Small intestine (tissue), 7 donors: Measurements from ENCODE around the gene SPCS1. TPM values are rescaled to one million over a fixed set of nuclear protein-coding genes. Genes with fewer than 3 reads are reported as not detected.
A peak's percentile ranks its signal among the peaks of the same experiment; 100 is the strongest.
"Not testable (repeated sequence)": the region's sequence is repeated elsewhere in the genome, so short reads cannot be mapped to it uniquely, and the experiment has no call there.

ENCODE experiments used
- DNase-seq, 2 donors: peaks; one replicate each; pipeline versions ENCODE4 v3.0.0 to v3.0.0-alpha.2; 2013
- FAIRE-seq: peaks from 2 replicates; lab custom pipeline; 2012; peaks lifted over from hg19 to GRCh38; lab: Jason Lieb, UNC
- H3K27ac ChIP-seq, 3 donors: one replicate each; pipeline ENCODE4 v1.5.1; 2013; ENCODE audit warnings: low read length in 2 of 3, mild to moderate bottlenecking in 2 of 3, control low read depth in 1 of 3, inconsistent platforms in 1 of 3, low read depth in 1 of 3, moderate library complexity in 1 of 3
- H3K27me3 ChIP-seq, 3 donors: one replicate each; pipeline ENCODE4 v1.6.1; 2013; ENCODE audit warnings: low read length in 3 of 3, inconsistent platforms in 1 of 3; ENCODE audit not compliant: control insufficient read depth in 3 of 3, insufficient read depth in 3 of 3
- H3K36me3 ChIP-seq, 3 donors: one replicate each; pipeline ENCODE4 v1.6.1; 2013; ENCODE audit warnings: low read length in 3 of 3, inconsistent platforms in 1 of 3, low read depth in 1 of 3, mild to moderate bottlenecking in 1 of 3, moderate library complexity in 1 of 3; ENCODE audit not compliant: control insufficient read depth in 3 of 3, insufficient read depth in 2 of 3
- H3K4me1 ChIP-seq, 3 donors: one replicate each; pipeline ENCODE4 v1.6.1; 2013; ENCODE audit warnings: low read length in 2 of 3, inconsistent platforms in 1 of 3, low read depth in 1 of 3, mild to moderate bottlenecking in 1 of 3, moderate library complexity in 1 of 3; ENCODE audit not compliant: control insufficient read depth in 3 of 3, insufficient read depth in 2 of 3
- H3K4me3 ChIP-seq, 3 donors: one replicate each; pipeline ENCODE4 v1.5.1; 2013; ENCODE audit warnings: low read length in 3 of 3, control low read depth in 1 of 3, inconsistent platforms in 1 of 3, low read depth in 1 of 3, mild to moderate bottlenecking in 1 of 3, moderate library complexity in 1 of 3
- H3K9me3 ChIP-seq, 2 donors: one replicate each; pipeline ENCODE4 v1.6.1; 2013; ENCODE audit warnings: low read depth in 1 of 2, low read length in 1 of 2; ENCODE audit not compliant: control insufficient read depth in 2 of 2, insufficient read depth in 1 of 2
- WGBS, 3 donors: extraction: QIAGEN DNeasy Blood & Tissue Kit; methylation state at CpG; one replicate each; pipeline ENCODE4 v1.1.7; 2013; 5-methylcytosine and 5-hydroxymethylcytosine counted together
- polyA plus RNA-seq, 4 donors: library from polyadenylated mRNA; stranded (reverse) in 3 of 4; unstranded in 1 of 4; fragments of 200-250 nt in 3 of 4; fragments of 120-200 nt in 1 of 4; gene quantifications; one replicate each; pipeline versions ENCODE4 v1.2.1 to v1.2.3, GENCODE V29; 2013
- donor health status: healthy with polysubstance abuse.
- donor health status: control.
- donor health status: control.
- donor health status: Bipolar disorder and iron deficiency.
- donor health status: healthy.

Gene SPCS1
- polyA plus RNA-seq, 4 donors = 90.6 to 215 (median 153) TPM

GRCh38 chr3:52728753-52729152 lies 22.8 kb downstream of the SPCS1 start:
- FAIRE-seq, DNase-seq, H3K27ac ChIP-seq, H3K4me3 ChIP-seq, H3K4me1 ChIP-seq, H3K27me3 ChIP-seq: not testable (repeated sequence)
- 31 to 55% (median 39%) methylated on average over 3 of the region's 3 CpGs for WGBS, 3 donors
- peaks cover 5 to 27% (median 8%) of the 10 kb centered on the region in 3 donors for H3K36me3 ChIP-seq
- H3K9me3 ChIP-seq = peaks cover 0 to 30% of the 10 kb centered on the region in 2 donors

GRCh38 chr3:52730681-52731080 lies 24.8 kb downstream of the SPCS1 start:
- H3K4me3 ChIP-seq = no peak overlapping the region
- H3K36me3 ChIP-seq = peaks cover 5 to 32% (median 10%) of the 10 kb centered on the region in 3 donors
- no peaks in the 10 kb centered on the region for H3K4me1 ChIP-seq
- peaks cover 0 to 30% of the 10 kb centered on the region in 2 donors for H3K9me3 ChIP-seq
- FAIRE-seq = no peak
- no peak for DNase-seq
- H3K27ac ChIP-seq = no peak overlapping the region
- no peaks in the 10 kb centered on the region for H3K27me3 ChIP-seq

- 81 to 97% (median 84%) methylated on average over 14 of the region's 14 CpGs for WGBS, 3 donors
- DNase-seq (no peak), FAIRE-seq (no peak)
- H3K4me3 ChIP-seq = no peak overlapping the region
- peaks cover 0 to 30% of the 10 kb centered on the region in 2 donors for H3K9me3 ChIP-seq
- no peak overlapping the region for H3K27ac ChIP-seq
- peaks cover 5 to 34% (median 11%) of the 10 kb centered on the region in 3 donors for H3K36me3 ChIP-seq
- no peaks in the 10 kb centered on the region for H3K27me3 ChIP-seq
- no peaks in the 10 kb centered on the region for H3K4me1 ChIP-seq
Measured at GRCh38 chr3:52731590-52731989, 25.7 kb downstream of the SPCS1 start.

- H3K4me3 ChIP-seq = no peak overlapping the region
- no peaks in the 10 kb centered on the region for H3K4me1 ChIP-seq
- H3K27ac ChIP-seq = no peak overlapping the region
- DNase-seq (no peak), FAIRE-seq (no peak)
- no peaks in the 10 kb centered on the region for H3K27me3 ChIP-seq
- WGBS, 3 donors = 86 to 97% (median 86%) methylated on average over 10 of the region's 10 CpGs
- peaks cover 0 to 16% of the 10 kb centered on the region in 2 donors for H3K9me3 ChIP-seq
- peaks cover 5 to 39% (median 11%) of the 10 kb centered on the region in 3 donors for H3K36me3 ChIP-seq
Measured at GRCh38 chr3:52733256-52733891, 27.5 kb downstream of the SPCS1 start.

GRCh38 chr3:52739730-52740129 lies 33.8 kb downstream of the SPCS1 start:
- Histone ChIP-seq H3K27ac (peak overlapping the region in 1 of 3 donors; percentile 70), H3K4me1 (peaks cover 0 to 6% (median 0%) of the 10 kb centered on the region in 3 donors), H3K4me3 (no peak overlapping the region), H3K36me3 (peaks cover 2 to 49% (median 7%) of the 10 kb centered on the region in 3 donors), H3K27me3 (no peaks in the 10 kb centered on the region), H3K9me3 (no peaks in the 10 kb centered on the region)
- WGBS, 3 donors = 16 to 71% (median 21%) methylated on average over 1 of the region's 1 CpG
- FAIRE-seq (no peak), DNase-seq (peak; percentile 60 to 71)

- H3K36me3 ChIP-seq = peaks cover 6 to 60% (median 7%) of the 10 kb centered on the region in 3 donors
- no peak overlapping the region for H3K4me3 ChIP-seq
- H3K4me1 ChIP-seq = peaks cover 0 to 6% (median 0%) of the 10 kb centered on the region in 3 donors
- WGBS, 3 donors = 81 to 91% (median 84%) methylated on average over 3 of the region's 3 CpGs
- DNase-seq (peak; percentile 40 to 48), FAIRE-seq (peak; percentile 15)
- no peaks in the 10 kb centered on the region for H3K27me3 ChIP-seq
- no peak overlapping the region for H3K27ac ChIP-seq
- H3K9me3 ChIP-seq = no peaks in the 10 kb centered on the region
Measured at GRCh38 chr3:52742418-52743041, 36.6 kb downstream of the SPCS1 start.

- no peak overlapping the region for H3K4me3 ChIP-seq
- peaks cover 6 to 58% (median 7%) of the 10 kb centered on the region in 3 donors for H3K36me3 ChIP-seq
- H3K27ac ChIP-seq = no peak overlapping the region
- H3K27me3 ChIP-seq = no peaks in the 10 kb centered on the region
- H3K4me1 ChIP-seq = peaks cover 0 to 6% (median 0%) of the 10 kb centered on the region in 3 donors
- 93 to 97% (median 93%) methylated on average over 5 of the region's 5 CpGs for WGBS, 3 donors
- DNase-seq = no peak
- no peaks in the 10 kb centered on the region for H3K9me3 ChIP-seq
- no peak for FAIRE-seq
Measured at GRCh38 chr3:52743152-52743551, 37.2 kb downstream of the SPCS1 start.

- H3K36me3 ChIP-seq = peaks cover 7 to 56% (median 8%) of the 10 kb centered on the region in 3 donors
Measured at GRCh38 chr3:52743721-52744120, 37.8 kb downstream of the SPCS1 start.

More at GRCh38 chr3:52743721-52744120, 37.8 kb downstream of the SPCS1 start:
- peaks cover 0 to 6% (median 0%) of the 10 kb centered on the region in 3 donors for H3K4me1 ChIP-seq
- DNase-seq = no peak
- H3K4me3 ChIP-seq = no peak overlapping the region
- WGBS, 3 donors = 89 to 92% (median 91%) methylated on average over 2 of the region's 2 CpGs
- H3K27ac ChIP-seq = no peak overlapping the region
- no peaks in the 10 kb centered on the region for H3K9me3 ChIP-seq
- FAIRE-seq = no peak
- no peaks in the 10 kb centered on the region for H3K27me3 ChIP-seq
